Fibroblast of lung (primary cell): ENCODE data around the gene PLA2G2A.

Source experiments
- CTCF ChIP-seq, 2 donors: IDR thresholded peaks in 1 of 2; conservative IDR thresholded peaks in 1 of 2; 1 replicate in 1 of 2; 2 replicates in 1 of 2; pipeline ENCODE4 v1.5.1; 2011 to 2012; ENCODE audit warnings: low read length in 2 of 2, control low read depth in 1 of 2, inconsistent platforms in 1 of 2, low read depth in 1 of 2, mild to moderate bottlenecking in 1 of 2
- EZH2 ChIP-seq: IDR thresholded peaks from 2 replicates; pipeline ENCODE4 v1.5.1; 2012; ENCODE audit warnings: low read length, control low read depth, mild to moderate bottlenecking; ENCODE audit errors: missing control alignments

GRCh38 chr1:19963636-19964035, 15.8 kb downstream of the PLA2G2A start:
- TF ChIP-seq CTCF (conservative IDR thresholded peaks at IDR 0.05 in 1 of 2, IDR thresholded peaks at IDR 0.05 in 1 of 2; ENCODE audit: low read depth in 1 of 2, low read length in 2 of 2) (no peak), EZH2 (no peak)
